ENCODE data around the gene JKAMP.
A peak's percentile ranks its signal among the peaks of the same experiment; 100 is the strongest.
"Not testable (repeated sequence)": the region's sequence is repeated elsewhere in the genome, so short reads cannot be mapped to it uniquely, and the experiment has no call there.

Gene JKAMP, protein sequence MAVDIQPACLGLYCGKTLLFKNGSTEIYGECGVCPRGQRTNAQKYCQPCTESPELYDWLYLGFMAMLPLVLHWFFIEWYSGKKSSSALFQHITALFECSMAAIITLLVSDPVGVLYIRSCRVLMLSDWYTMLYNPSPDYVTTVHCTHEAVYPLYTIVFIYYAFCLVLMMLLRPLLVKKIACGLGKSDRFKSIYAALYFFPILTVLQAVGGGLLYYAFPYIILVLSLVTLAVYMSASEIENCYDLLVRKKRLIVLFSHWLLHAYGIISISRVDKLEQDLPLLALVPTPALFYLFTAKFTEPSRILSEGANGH

GRCh38 chr14:59483819-59484638, at the start of gene JKAMP, which contains the start of gene L3HYPDH:
TSS of gene JKAMP (plus strand) at chr14:59484517. CDS start at chr14:59484590, 73 bp downstream.
TSS of gene L3HYPDH (minus strand) at chr14:59484408. CDS start at chr14:59484316, 92 bp downstream.
- peak; percentile 88 for DNase-seq

DNA sequence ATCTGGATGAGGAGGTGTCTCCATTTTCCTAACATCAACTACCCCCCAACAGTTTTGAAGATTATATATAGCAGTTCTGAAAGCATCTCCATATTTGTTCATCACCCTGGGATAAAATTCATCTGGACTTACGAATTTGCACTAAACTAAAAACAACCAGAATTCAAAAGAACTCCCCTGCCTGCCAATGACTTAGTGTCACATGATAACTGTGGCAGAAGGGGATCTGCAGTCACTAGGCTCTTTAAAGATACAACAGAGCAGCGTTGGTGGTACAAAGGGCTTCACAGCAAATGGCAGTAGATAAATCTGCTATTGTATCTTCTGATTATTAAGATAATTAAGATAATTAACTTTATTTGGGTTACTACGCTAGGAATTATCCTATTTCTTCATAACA, 49.2 kb upstream of the JKAMP start:
- no peak for DNase-seq

- no peak for DNase-seq
Observed at GRCh38 chr14:59435987-59436386, 48.3 kb upstream of the JKAMP start.

DNA sequence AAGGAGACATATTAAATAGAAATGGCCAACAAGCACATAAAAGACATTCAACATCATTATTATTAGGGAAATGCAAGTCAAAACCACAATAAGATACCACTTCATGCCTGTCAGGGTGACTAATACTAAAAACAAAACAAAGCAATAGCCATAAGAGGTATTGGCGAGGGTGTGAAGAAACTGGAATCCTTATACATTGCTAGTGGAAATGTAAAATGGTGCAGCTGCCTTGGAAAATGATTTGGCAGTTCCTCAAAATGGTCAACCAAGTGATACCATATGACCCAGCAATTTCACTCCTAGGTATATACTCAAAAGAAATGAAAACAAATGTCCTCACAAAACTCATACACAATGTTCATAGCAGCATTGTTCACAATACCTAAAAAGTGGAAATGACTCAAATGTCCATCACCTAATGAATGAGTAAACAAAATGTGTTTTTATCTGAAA, 46.1 kb upstream of the JKAMP start:
- DNase-seq = no peak

- DNase-seq = no peak
Observed at GRCh38 chr14:59439256-59439965, 44.9 kb upstream of the JKAMP start.

GRCh38 chr14:59448673-59449072, 35.6 kb upstream of the JKAMP start:
- not testable (repeated sequence) for DNase-seq

GRCh38 chr14:59450716-59451115, 33.6 kb upstream of the JKAMP start:
- no peak for DNase-seq

DNA sequence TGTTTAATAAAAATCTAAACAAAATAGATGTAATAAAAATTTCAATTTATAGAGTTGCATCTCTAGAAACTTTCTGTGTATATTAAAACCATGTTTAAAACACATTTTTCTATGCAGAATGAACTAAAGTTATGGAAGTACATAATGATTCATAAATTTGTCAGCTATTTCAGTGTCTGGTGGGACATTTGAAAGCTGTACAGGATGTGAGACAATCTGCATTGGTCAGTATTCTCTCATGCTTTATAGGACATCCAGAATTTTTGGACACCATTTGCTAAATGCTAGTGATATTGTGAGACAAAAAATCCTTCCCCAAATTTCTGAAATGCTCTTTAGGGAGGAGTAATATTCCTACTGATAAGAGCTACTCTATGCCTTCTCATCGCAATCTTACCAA, 32.5 kb upstream of the JKAMP start:
- DNase-seq = no peak

GRCh38 chr14:59454139-59454538, 30.2 kb upstream of the JKAMP start:
- no peak for DNase-seq

- no peak for DNase-seq
Observed at GRCh38 chr14:59455411-59455810, 28.9 kb upstream of the JKAMP start.

DNA sequence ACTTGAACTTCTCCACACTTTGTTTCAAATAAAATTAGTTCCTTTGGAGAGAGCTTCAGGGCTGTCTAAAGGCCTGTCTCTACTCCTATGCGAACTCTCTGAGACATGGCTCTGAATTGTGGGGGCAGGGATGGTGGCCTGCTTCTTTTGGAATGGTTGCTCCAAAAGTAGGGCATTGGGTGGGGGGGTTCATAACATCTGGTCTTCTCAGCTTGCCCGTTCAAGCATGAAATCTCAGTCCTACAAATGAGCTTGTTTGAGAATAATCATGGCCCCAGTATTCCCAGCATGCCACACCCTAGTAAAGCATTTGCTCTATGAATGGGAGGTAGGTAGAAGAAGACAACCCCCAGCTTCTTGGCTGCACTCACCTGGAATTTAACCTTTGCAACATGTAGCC, 25.8 kb upstream of the JKAMP start:
- no peak for DNase-seq

GRCh38 chr14:59460378-59460777, 23.9 kb upstream of the JKAMP start:
- DNase-seq = no peak

DNA sequence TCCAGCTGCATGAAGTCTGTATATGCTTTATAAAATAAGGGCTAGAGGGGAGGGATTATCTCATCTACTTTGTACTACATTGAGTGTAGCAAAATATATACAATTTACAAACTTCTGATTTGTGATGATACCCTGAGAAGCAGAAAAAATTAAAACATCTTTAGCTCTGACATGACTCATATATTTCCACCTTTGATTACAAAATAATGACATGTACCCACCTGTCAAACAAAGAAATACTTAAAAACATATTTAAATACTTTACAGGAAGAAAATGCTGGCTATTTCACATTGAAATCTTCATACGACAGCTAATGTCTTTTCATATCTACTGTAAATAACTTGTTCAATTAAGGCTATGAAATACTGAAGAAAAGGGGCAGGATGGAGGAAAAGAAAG, 22.4 kb upstream of the JKAMP start:
- DNase-seq = no peak

DNA sequence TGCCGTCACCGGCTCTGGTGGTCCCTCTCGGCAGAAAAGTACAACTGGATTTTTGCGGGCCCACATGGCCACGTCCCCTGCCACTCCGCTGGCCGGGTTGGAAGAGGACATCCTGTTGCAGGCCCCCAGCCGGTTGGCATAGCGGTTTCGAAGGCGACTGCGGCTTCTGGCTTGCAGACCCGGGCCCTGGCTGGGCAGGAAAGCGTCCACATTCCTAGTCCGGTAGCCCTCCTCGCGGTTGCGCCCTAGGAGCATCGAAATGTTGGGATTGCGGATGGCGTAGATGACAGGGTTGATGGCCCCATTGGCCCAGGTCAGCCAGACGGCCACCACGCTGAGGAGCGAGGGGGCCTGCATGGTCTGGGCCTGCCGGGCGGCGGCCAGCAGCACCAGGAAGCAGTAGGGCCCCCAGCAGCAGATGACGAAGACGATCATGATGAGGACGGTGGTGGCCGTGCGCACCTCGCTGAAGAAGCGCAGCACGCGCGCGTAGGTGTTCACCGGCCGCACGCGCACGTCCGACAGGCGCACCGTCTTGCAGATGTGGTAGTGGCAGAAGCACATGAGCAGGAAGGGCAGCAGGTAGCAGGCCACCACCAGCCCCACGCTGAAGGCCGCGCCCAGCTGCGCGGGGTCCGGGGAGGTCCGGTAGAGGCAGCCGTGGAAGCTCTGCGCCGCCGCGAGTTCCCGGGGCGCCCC, 20.4 kb upstream of the JKAMP start:
- peak; percentile 36 for DNase-seq

- peak; percentile 48 for DNase-seq
Observed at GRCh38 chr14:59464486-59465315, 19.6 kb upstream of the JKAMP start.

GRCh38 chr14:59465316-59466135, 18.8 kb upstream of the JKAMP start, which contains the start of gene GPR135:
TSS of gene GPR135 (minus strand) at chr14:59465380. CDS start at chr14:59465226, 154 bp downstream.
- DNase-seq = no peak

DNA sequence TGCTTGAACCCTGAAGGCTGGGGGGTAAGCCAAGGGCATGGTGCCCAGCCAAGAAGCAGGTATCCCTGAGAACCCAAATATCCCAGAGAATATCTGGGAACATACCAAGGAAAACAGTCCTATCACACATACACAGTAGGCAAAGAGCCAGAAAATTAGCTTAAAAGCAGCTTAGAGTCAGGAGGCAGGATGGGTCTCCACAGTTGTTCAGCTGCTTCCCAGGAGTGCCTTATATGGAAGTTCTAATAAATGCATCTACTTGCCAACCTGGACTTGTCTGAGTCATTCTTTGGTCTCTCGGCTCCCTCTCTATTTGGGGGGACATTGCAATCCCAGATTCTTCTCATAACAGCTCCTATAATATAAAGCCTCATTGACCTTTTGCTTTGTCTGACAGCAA, 10.1 kb upstream of the JKAMP start:
- DNase-seq = no peak

GRCh38 chr14:59475709-59476108, 8.6 kb upstream of the JKAMP start:
- DNase-seq = no peak

- DNase-seq = no peak
Observed at GRCh38 chr14:59478540-59478939, 5.8 kb upstream of the JKAMP start.

- DNase-seq = no peak
Observed at GRCh38 chr14:59480166-59480565, 4.2 kb upstream of the JKAMP start.

GRCh38 chr14:59481407-59481806, 2.9 kb upstream of the JKAMP start:
- DNase-seq = no peak

Data from NCI-H748 treated with DMSO at 0.1 percent for 48 hours (cell line).